ENCODE data around the gene GRB10. TPM values are rescaled to one million over a fixed set of nuclear protein-coding genes. Genes with fewer than 3 reads are reported as not detected.

Gene GRB10
- polyA plus RNA-seq, 3 donors = 1.3 to 3.1 (median 1.5) TPM

DNA sequence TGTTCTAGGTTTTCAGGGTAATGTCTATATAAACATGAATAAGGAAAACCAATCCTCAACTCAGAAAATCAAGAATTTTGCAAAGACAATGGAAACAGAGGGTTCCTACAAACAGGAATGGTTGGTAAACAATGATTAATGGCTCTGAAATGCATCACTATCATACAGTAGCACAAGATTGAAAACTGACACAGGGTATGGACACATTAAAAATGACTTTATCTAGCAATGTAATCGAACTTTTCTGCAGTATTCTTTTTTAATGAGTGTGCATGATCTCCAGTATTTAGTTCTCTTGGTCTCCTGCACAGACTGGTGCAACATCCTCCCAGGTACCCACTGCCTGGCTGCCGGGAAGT is 15.9 kb downstream of the GRB10 start:
- H3K4me3 ChIP-seq (replicated peaks in 1 of 3; ENCODE audit: low read depth in 2 of 3, low read length in 3 of 3) = no peak overlapping the region
- no peak overlapping the region for H2AFZ ChIP-seq (ENCODE audit: insufficient read depth, low read depth, low read length, poor library complexity, severe bottlenecking)
- no peak overlapping the region for H3K27ac ChIP-seq (ENCODE audit: low read depth in 1 of 2, low read length in 2 of 2)
- no peak overlapping the region for H3K9ac ChIP-seq (ENCODE audit: insufficient read depth, low read length, poor library complexity, severe bottlenecking)
- H4K20me1 ChIP-seq (ENCODE audit: insufficient read depth, low read length) = no peaks in the 10 kb centered on the region
- H3K4me1 Mint-ChIP-seq = peaks cover 8% of the 10 kb centered on the region
- H3K4me1 ChIP-seq (ENCODE audit: control insufficient read depth in 1 of 2, insufficient read depth in 2 of 2, low read length in 2 of 2) = no peaks in the 10 kb centered on the region
- peaks cover 0 to 4% (median 0%) of the 10 kb centered on the region in 3 donors for H3K27me3 Mint-ChIP-seq (ENCODE audit: low read depth in 3 of 3)
- 89% methylated on average over 1 of the region's 2 CpGs for WGBS (ENCODE audit: insufficient coverage)
- peaks cover 0 to 13% (median 4%) of the 10 kb centered on the region in 7 donors for H3K9me3 Mint-ChIP-seq
- DNase-seq = no peak
- no peaks in the 10 kb centered on the region for H3K27me3 ChIP-seq (ENCODE audit: control insufficient read depth in 2 of 2, insufficient read depth in 2 of 2, low read length in 2 of 2)
- peaks cover 0 to 3% of the 10 kb centered on the region in 2 donors for H3K9me3 ChIP-seq (replicated peaks in 1 of 2; ENCODE audit: control insufficient read depth in 1 of 2, insufficient read depth in 1 of 2, low read length in 2 of 2)
- intact Hi-C loops (cut with micrococcal nuclease) = no loop called here
- no peak overlapping the region for H3K4me2 ChIP-seq (replicated peaks; ENCODE audit: extremely low read depth, low read length, poor library complexity, severe bottlenecking)
- H3K36me3 Mint-ChIP-seq = no peaks in the 10 kb centered on the region
- no peak overlapping the region for H3K27ac Mint-ChIP-seq
- H3K4me3 Mint-ChIP-seq = no peak overlapping the region
- no peak for TF ChIP-seq CTCF (IDR thresholded peaks at IDR 0.05)
- H3K36me3 ChIP-seq (replicated peaks in 1 of 2; ENCODE audit: control insufficient read depth in 1 of 2, insufficient read depth in 2 of 2, low read length in 2 of 2) = no peaks in the 10 kb centered on the region
- no peaks in the 10 kb centered on the region for H3K79me2 ChIP-seq (ENCODE audit: insufficient read depth, low read length)

DNA sequence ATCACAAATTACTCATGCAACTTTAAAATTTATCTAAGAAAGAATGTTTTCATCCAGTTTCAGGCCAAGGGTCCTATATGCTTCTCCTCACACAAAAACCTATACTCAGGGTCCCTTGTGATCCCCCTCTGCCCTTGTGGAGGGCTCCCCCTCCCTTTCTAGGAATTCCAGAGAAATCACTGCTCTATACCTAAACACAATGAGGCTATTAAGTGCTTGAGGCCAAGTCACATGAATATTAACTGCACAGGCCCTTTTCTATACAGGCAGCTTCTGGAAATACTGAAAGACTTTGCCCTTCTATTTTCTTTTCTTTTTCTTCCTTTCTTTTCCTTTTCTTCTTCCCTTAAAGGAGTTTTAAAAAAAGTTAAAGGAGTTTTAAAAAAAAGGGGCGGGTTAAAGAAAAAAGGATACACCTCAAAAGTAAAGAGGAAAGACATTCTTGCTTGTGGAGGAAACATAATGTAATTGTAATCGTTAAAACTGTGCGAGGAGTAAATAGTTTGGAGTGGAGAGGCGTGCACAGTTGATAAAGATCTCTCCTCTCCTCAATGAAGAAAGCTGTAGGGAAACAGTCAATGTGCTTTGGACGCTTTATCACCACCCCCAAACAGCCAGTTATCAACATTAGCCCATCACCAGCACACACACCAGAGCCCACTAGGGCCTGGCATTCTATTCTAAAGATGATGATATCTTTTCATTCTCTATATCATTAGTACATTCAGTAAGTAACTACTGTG is 16.4 kb downstream of the GRB10 start:
- Mint-ChIP-seq H3K9me3 (peaks cover 0 to 13% (median 4%) of the 10 kb centered on the region in 7 donors), H3K27ac (no peak overlapping the region), H3K4me1 (peaks cover 11% of the 10 kb centered on the region), H3K27me3 (ENCODE audit: low read depth in 3 of 3) (peaks cover 0 to 4% (median 0%) of the 10 kb centered on the region in 3 donors), H3K4me3 (no peak overlapping the region), H3K36me3 (no peaks in the 10 kb centered on the region)
- Histone ChIP-seq H3K79me2 (ENCODE audit: insufficient read depth, low read length) (no peaks in the 10 kb centered on the region), H2AFZ (ENCODE audit: insufficient read depth, low read depth, low read length, poor library complexity, severe bottlenecking) (no peak overlapping the region), H3K36me3 (replicated peaks in 1 of 2; ENCODE audit: control insufficient read depth in 1 of 2, insufficient read depth in 2 of 2, low read length in 2 of 2) (no peaks in the 10 kb centered on the region), H4K20me1 (ENCODE audit: insufficient read depth, low read length) (no peaks in the 10 kb centered on the region), H3K4me2 (replicated peaks; ENCODE audit: extremely low read depth, low read length, poor library complexity, severe bottlenecking) (no peak overlapping the region), H3K27me3 (ENCODE audit: control insufficient read depth in 2 of 2, insufficient read depth in 2 of 2, low read length in 2 of 2) (no peaks in the 10 kb centered on the region), H3K27ac (ENCODE audit: low read depth in 1 of 2, low read length in 2 of 2) (no peak overlapping the region), H3K9ac (ENCODE audit: insufficient read depth, low read length, poor library complexity, severe bottlenecking) (no peak overlapping the region), H3K9me3 (replicated peaks in 1 of 2; ENCODE audit: control insufficient read depth in 1 of 2, insufficient read depth in 1 of 2, low read length in 2 of 2) (peaks cover 0 to 3% of the 10 kb centered on the region in 2 donors), H3K4me1 (ENCODE audit: control insufficient read depth in 1 of 2, insufficient read depth in 2 of 2, low read length in 2 of 2) (no peaks in the 10 kb centered on the region), H3K4me3 (replicated peaks in 1 of 3; ENCODE audit: low read depth in 2 of 3, low read length in 3 of 3) (no peak overlapping the region)
- DNase-seq = no peak
- no CpG with 5 or more reads among the region's 5 CpGs for WGBS (ENCODE audit: insufficient coverage)
- TF ChIP-seq CTCF (IDR thresholded peaks at IDR 0.05) = no peak
- intact Hi-C loops (cut with micrococcal nuclease) = no loop called here

Measured in CD14-positive monocyte (primary cell).